Measurements from ENCODE around the gene CACNA1C.

DNA sequence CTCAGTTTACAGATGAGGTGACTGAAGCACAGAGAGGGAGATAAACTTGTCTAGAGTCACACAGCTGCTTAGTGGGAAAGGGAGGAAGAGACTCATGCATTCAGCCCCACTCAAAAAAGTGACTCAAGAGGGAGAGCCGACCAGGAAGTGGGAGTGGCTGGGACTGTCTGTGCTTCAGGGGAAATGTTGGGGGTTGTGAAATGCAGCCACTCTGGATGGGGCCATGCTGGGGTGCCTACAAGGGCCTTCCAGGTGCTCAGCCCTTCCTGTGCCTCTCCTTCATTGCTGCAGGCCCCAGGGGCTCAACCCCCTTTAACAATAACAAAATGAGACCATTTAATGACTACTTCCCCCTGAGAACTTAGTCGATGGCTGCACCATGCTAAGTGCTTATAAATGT is 41.8 kb downstream of the CACNA1C start:
- TF ChIP-seq POLR2A (IDR thresholded peaks at IDR 0.05) (no peak), CTCF (IDR thresholded peaks at IDR 0.05) (no peak)

Measured in tibial nerve (tissue), 3 donors.